GM12878 (cell line): ENCODE results near the gene LIN28B. TPM values are rescaled to one million over a fixed set of nuclear protein-coding genes. Genes with fewer than 3 reads are reported as not detected.

Experiments used
- ATAC-seq: fragments of 200-7000 bp; cut with Tn5 transposase; 3 replicates; pipeline ENCODE4 v1.9.1; 2020; ENCODE audit warnings: mild to moderate bottlenecking, moderate library complexity
- BruUV-seq: library from RNA; stranded (reverse); fragments of 400-500 nt; replicated peaks from 2 replicates; lab custom pipeline; 2021; lab: Mats Ljungman, UMichigan
- CTCF ChIA-PET: fragments of 300-600 bp; sonication (Branson Sonifier 250); formaldehyde crosslinking; extraction: SDS; loops from one replicate; lab custom pipeline; 2021; ENCODE audit warnings: inconsistent platforms; lab: Yijun Ruan, JAX
- POLR2A ChIA-PET: fragments of 350-600 bp; formaldehyde crosslinking; extraction: SDS; loops from one replicate; lab custom pipeline; 2021; ENCODE audit warnings: inconsistent platforms; lab: Charles Lee
- RAD21 ChIA-PET: fragments of 300-600 bp; sonication (Branson Sonifier 250); formaldehyde crosslinking; loops from one replicate; lab custom pipeline; 2023; ENCODE audit warnings: antibody characterized with exemption; ENCODE audit not compliant: unreplicated experiment; lab: Charles Lee
- SMC1A ChIA-PET: fragments of 300-600 bp; sonication (Branson Sonifier 250); formaldehyde crosslinking; loops from one replicate; lab custom pipeline; 2023; ENCODE audit not compliant: unreplicated experiment, uncharacterized antibody; lab: Charles Lee
- DNase-seq: peaks from one replicate; pipeline ENCODE4 v3.0.0-alpha.2; 2011; ENCODE audit warnings: low read depth, low spot score
- FAIRE-seq: peaks from 3 replicates; lab custom pipeline; 2011; peaks lifted over from hg19 to GRCh38; lab: Jason Lieb, UNC
- H2AFZ ChIP-seq: 2 replicates; pipeline ENCODE4 v1.6.0; 2011; ENCODE audit warnings: low read depth, low read length, control low read depth; ENCODE audit not compliant: control insufficient read depth
- H3K27ac ChIP-seq: 2 replicates; pipeline ENCODE4 v1.5.1; 2011; ENCODE audit warnings: control low read depth; ENCODE audit not compliant: control insufficient read depth, insufficient read depth
- H3K27me3 ChIP-seq, 2 experiments: replicated peaks in 1 of 2; 2 replicates each; pipeline versions ENCODE4 v1.6.0 to v1.6.1; 2011; ENCODE audit warnings: low read length in 1 of 2; ENCODE audit not compliant: control insufficient read depth in 2 of 2, insufficient read depth in 2 of 2
- H3K36me3 ChIP-seq, 2 experiments: 2 replicates each; pipeline ENCODE4 v1.5.1; 2011; ENCODE audit warnings: low read length in 1 of 2; ENCODE audit not compliant: control insufficient read depth in 2 of 2, insufficient read depth in 2 of 2
- H3K4me1 ChIP-seq: 2 replicates; pipeline ENCODE4 v1.6.1; 2011; ENCODE audit warnings: mild to moderate bottlenecking, low read length, moderate library complexity, mixed read lengths; ENCODE audit not compliant: control insufficient read depth, insufficient read depth
- H3K4me2 ChIP-seq: 2 replicates; pipeline ENCODE4 v1.6.0; 2011; ENCODE audit warnings: control low read depth; ENCODE audit not compliant: control insufficient read depth, insufficient read depth
- H3K4me3 ChIP-seq: fragments of 200-600 bp; sonication (generic); 2 replicates; pipeline ENCODE4 v1.5.1; 2016
- H3K79me2 ChIP-seq: 2 replicates; pipeline ENCODE4 v1.6.0; 2011; ENCODE audit warnings: low read length; ENCODE audit not compliant: control insufficient read depth, insufficient read depth
- H3K9ac ChIP-seq: 2 replicates; pipeline ENCODE4 v1.8.0; 2011; ENCODE audit warnings: low read length, control low read depth, mixed read lengths; ENCODE audit not compliant: control insufficient read depth, insufficient read depth
- H3K9me3 ChIP-seq: replicated peaks from 3 replicates; pipeline ENCODE4 v1.5.1; 2011; ENCODE audit warnings: mild to moderate bottlenecking, low read length; ENCODE audit not compliant: control insufficient read depth, insufficient read depth
- H4K20me1 ChIP-seq: 2 replicates; pipeline ENCODE4 v1.6.0; 2011; ENCODE audit not compliant: control insufficient read depth, insufficient read depth
- EZH2 ChIP-seq: IDR thresholded peaks from 2 replicates; pipeline ENCODE4 v1.6.1; 2012; ENCODE audit warnings: low read depth, mild to moderate bottlenecking, control low read depth, inconsistent platforms, low read length, borderline replicate concordance; ENCODE audit not compliant: control insufficient read depth
- HCFC1 ChIP-seq: fragments of 150-350 bp; IDR thresholded peaks from 2 replicates; pipeline ENCODE4 v1.6.1; 2014; ENCODE audit warnings: low read length
- HDAC2 ChIP-seq: fragments of 200-600 bp; sonication (generic); IDR thresholded peaks from 2 replicates; pipeline ENCODE4 v1.6.1; 2017
- JUNB ChIP-seq: IDR thresholded peaks from 2 replicates; pipeline ENCODE4 v1.6.1; 2016; ENCODE audit warnings: antibody characterized with exemption, mild to moderate bottlenecking
- NRF1 ChIP-seq: conservative IDR thresholded peaks from 2 replicates; pipeline ENCODE4 v1.6.1; 2011; ENCODE audit warnings: mild to moderate bottlenecking, low read depth, low read length, improper control_type of control experiment
- POLR2AphosphoS2 ChIP-seq: IDR thresholded peaks from 2 replicates; pipeline ENCODE4 v1.6.1; 2011; ENCODE audit warnings: low read depth, mild to moderate bottlenecking, low read length, improper control_type of control experiment, moderate library complexity
- POU2F2 ChIP-seq: IDR thresholded peaks from 3 replicates; pipeline ENCODE4 v1.6.1; 2011; ENCODE audit warnings: low read depth, mild to moderate bottlenecking, low read length, borderline replicate concordance
- RBBP5 ChIP-seq: fragments of 200-600 bp; sonication (generic); conservative IDR thresholded peaks from 2 replicates; pipeline ENCODE4 v1.6.1; 2016
- RUNX3 ChIP-seq: IDR thresholded peaks from 2 replicates; pipeline ENCODE4 v1.6.1; 2012; ENCODE audit warnings: low read length, inconsistent platforms
- SMARCA5 ChIP-seq: fragments of 450-650 bp; IDR thresholded peaks from 2 replicates; pipeline ENCODE4 v1.6.1; 2017; ENCODE audit warnings: mild to moderate bottlenecking
- ZBTB11 ChIP-seq: fragments of 450-650 bp; formaldehyde crosslinking; IDR thresholded peaks from 2 replicates; pipeline ENCODE4 v1.5.0; 2022; ENCODE audit warnings: mild to moderate bottlenecking, missing genetic modification characterization
- WGBS: methylation state at CpG from one replicate; pipeline ENCODE4 v1.1.6; 2016; ENCODE audit warnings: low lambda C conversion rate; ENCODE audit not compliant: insufficient replicate concordance, insufficient coverage; ENCODE audit errors: missing lambda C conversion rate; 5-methylcytosine and 5-hydroxymethylcytosine counted together
- in situ Hi-C: fragments of 300-500 bp; cut with MboI; formaldehyde crosslinking; loops from 9 replicates; pipeline ENCODE4 v1.14.3; 2018; ENCODE audit warnings: mixed read lengths
- intact Hi-C: fragments of 100-400 bp; cut with micrococcal nuclease; formaldehyde crosslinking; loops from one replicate; pipeline ENCODE4 v1.14.2; 2022; ENCODE audit not compliant: unreplicated experiment
- polyA plus RNA-seq, 11 experiments: library from polyadenylated mRNA; depleted of rRNA in 4 of 11; unstranded in 6 of 11; stranded (reverse) in 5 of 11; fragments of >200 nt; fragmentation: Nextera tagmentation in 4 of 11; fragmentation: Illumina TruSeq in 1 of 11; extraction: Ambion mirVana in 4 of 11; extraction: Trizol in 1 of 11; gene quantifications; 1 replicate in 1 of 11; 2 replicates in 10 of 11; pipeline versions ENCODE4 v1.2.1 to v1.2.3, GENCODE V29; 2011 to 2016; ENCODE audit warnings: inconsistent platforms in 2 of 11, missing spikeins in 2 of 11, low read depth in 1 of 11
- total RNA-seq, 4 experiments: library from RNA; depleted of rRNA in 3 of 4; stranded (reverse); fragments of >200 nt in 3 of 4; fragmentation: Illumina TruSeq in 1 of 4; extraction: Trizol in 1 of 4; gene quantifications; 2 replicates each; pipeline versions ENCODE4 v1.2.1 to v1.2.3, GENCODE V29; 2013 to 2021
- TF ChIP-seq, protein P1 (sequence below): fragments of 450-650 bp; IDR thresholded peaks from 2 replicates; pipeline ENCODE4 v1.6.1; 2017; ENCODE audit warnings: mild to moderate bottlenecking
- TF ChIP-seq, protein P2 (sequence below): fragments of 450-650 bp; IDR thresholded peaks from 2 replicates; pipeline ENCODE4 v1.6.1; 2016; ENCODE audit warnings: mild to moderate bottlenecking, moderate library complexity, borderline replicate concordance
- TF ChIP-seq, protein P3 (sequence below): fragments of 150-350 bp; IDR thresholded peaks from 2 replicates; pipeline ENCODE4 v1.6.1; 2014; ENCODE audit warnings: mild to moderate bottlenecking, low read depth, low read length

LIN28B gene
- total and polyA plus RNA-seq, 10 of the 15 experiments (the other 5 are each of a cell fraction or from before 2014, with no cell fraction given) = 0.01 to 2.4 (median 0.09) TPM; not detected in 6

DNA sequence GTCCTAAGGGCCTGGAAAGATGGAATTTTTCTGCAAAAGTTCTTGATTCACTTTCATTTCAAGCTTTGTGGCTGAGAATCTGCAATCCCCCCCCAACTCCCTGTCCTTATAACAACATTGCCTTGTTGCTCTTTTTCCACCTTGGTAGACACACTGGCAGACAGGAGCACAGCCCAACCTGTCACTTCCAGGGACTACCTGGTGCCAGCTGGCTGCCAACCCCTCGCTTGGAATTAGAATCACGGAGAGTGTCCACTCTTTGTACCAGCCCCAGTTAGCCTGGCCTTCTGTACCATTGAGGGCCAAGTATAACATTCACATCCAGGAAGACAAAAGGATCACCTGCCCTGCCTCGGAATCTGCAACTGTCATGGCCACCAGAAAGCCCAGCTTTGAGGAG, 148.2 kb downstream of the LIN28B start:
- no peak overlapping the region for H2AFZ ChIP-seq
- H3K9ac ChIP-seq = no peak overlapping the region
- 21% methylated on average over 3 of the region's 3 CpGs for WGBS
- BruUV-seq = no TSS peak
- ATAC-seq (no peak), FAIRE-seq (no peak), DNase-seq (no peak)
- ChIA-PET POLR2A (no interaction called here), SMC1A (no interaction called here), CTCF (interaction anchor here (0.9 kb wide), 1 partner anchor 16 kb away, joined by 4 read pairs; no protein-coding TSS in a partner anchor), RAD21 (no interaction called here)
- no peaks in the 10 kb centered on the region for H3K36me3 ChIP-seq
- intact Hi-C loops = no loop called here
- no peak overlapping the region for H3K4me2 ChIP-seq
- no peaks in the 10 kb centered on the region for H3K4me1 ChIP-seq
- no peak overlapping the region for H3K27ac ChIP-seq
- in situ Hi-C loops = no loop called here
- no peaks in the 10 kb centered on the region for H3K9me3 ChIP-seq
- no peaks in the 10 kb centered on the region; a peak in 1 of 4 replicates for H3K27me3 ChIP-seq
- no peaks in the 10 kb centered on the region for H3K79me2 ChIP-seq
- H4K20me1 ChIP-seq = no peaks in the 10 kb centered on the region
- no peak overlapping the region for H3K4me3 ChIP-seq
- TF ChIP-seq HDAC2 (no peak), RUNX3 (no peak), POLR2AphosphoS2 (no peak), JUNB (no peak), SMARCA5 (no peak), HCFC1 (no peak), EZH2 (no peak), POU2F2 (no peak), RBBP5 (no peak), NRF1 (no peak), ZBTB11 (CRISPR knock-in tag) (no peak)
- TF ChIP-seq, protein P1, sequence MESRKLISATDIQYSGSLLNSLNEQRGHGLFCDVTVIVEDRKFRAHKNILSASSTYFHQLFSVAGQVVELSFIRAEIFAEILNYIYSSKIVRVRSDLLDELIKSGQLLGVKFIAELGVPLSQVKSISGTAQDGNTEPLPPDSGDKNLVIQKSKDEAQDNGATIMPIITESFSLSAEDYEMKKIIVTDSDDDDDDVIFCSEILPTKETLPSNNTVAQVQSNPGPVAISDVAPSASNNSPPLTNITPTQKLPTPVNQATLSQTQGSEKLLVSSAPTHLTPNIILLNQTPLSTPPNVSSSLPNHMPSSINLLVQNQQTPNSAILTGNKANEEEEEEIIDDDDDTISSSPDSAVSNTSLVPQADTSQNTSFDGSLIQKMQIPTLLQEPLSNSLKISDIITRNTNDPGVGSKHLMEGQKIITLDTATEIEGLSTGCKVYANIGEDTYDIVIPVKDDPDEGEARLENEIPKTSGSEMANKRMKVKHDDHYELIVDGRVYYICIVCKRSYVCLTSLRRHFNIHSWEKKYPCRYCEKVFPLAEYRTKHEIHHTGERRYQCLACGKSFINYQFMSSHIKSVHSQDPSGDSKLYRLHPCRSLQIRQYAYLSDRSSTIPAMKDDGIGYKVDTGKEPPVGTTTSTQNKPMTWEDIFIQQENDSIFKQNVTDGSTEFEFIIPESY = no peak
- TF ChIP-seq, protein P2, sequence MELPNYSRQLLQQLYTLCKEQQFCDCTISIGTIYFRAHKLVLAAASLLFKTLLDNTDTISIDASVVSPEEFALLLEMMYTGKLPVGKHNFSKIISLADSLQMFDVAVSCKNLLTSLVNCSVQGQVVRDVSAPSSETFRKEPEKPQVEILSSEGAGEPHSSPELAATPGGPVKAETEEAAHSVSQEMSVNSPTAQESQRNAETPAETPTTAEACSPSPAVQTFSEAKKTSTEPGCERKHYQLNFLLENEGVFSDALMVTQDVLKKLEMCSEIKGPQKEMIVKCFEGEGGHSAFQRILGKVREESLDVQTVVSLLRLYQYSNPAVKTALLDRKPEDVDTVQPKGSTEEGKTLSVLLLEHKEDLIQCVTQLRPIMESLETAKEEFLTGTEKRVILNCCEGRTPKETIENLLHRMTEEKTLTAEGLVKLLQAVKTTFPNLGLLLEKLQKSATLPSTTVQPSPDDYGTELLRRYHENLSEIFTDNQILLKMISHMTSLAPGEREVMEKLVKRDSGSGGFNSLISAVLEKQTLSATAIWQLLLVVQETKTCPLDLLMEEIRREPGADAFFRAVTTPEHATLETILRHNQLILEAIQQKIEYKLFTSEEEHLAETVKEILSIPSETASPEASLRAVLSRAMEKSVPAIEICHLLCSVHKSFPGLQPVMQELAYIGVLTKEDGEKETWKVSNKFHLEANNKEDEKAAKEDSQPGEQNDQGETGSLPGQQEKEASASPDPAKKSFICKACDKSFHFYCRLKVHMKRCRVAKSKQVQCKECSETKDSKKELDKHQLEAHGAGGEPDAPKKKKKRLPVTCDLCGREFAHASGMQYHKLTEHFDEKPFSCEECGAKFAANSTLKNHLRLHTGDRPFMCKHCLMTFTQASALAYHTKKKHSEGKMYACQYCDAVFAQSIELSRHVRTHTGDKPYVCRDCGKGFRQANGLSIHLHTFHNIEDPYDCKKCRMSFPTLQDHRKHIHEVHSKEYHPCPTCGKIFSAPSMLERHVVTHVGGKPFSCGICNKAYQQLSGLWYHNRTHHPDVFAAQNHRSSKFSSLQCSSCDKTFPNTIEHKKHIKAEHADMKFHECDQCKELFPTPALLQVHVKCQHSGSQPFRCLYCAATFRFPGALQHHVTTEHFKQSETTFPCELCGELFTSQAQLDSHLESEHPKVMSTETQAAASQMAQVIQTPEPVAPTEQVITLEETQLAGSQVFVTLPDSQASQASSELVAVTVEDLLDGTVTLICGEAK = no peak
- TF ChIP-seq, protein P3, sequence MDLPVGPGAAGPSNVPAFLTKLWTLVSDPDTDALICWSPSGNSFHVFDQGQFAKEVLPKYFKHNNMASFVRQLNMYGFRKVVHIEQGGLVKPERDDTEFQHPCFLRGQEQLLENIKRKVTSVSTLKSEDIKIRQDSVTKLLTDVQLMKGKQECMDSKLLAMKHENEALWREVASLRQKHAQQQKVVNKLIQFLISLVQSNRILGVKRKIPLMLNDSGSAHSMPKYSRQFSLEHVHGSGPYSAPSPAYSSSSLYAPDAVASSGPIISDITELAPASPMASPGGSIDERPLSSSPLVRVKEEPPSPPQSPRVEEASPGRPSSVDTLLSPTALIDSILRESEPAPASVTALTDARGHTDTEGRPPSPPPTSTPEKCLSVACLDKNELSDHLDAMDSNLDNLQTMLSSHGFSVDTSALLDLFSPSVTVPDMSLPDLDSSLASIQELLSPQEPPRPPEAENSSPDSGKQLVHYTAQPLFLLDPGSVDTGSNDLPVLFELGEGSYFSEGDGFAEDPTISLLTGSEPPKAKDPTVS = no peak
